Mammary epithelial cell (primary cell): ENCODE results near the gene DCDC2C.

Experiments
- EZH2 ChIP-seq: IDR thresholded peaks from 2 replicates; pipeline ENCODE4 v1.6.1; 2012; ENCODE audit warnings: low read length, inconsistent platforms, borderline replicate concordance
- TF ChIP-seq, protein P1 (sequence below), 2 donors: IDR thresholded peaks in 1 of 2; conservative IDR thresholded peaks in 1 of 2; 2 replicates each; pipeline ENCODE4 v1.5.1; 2011 to 2012; ENCODE audit warnings: inconsistent platforms in 2 of 2, low read length in 2 of 2, mild to moderate bottlenecking in 2 of 2, control low read depth in 1 of 2, low read depth in 1 of 2; ENCODE audit not compliant: insufficient read depth in 1 of 2; ENCODE audit errors: extremely low read depth in 1 of 2

DNA sequence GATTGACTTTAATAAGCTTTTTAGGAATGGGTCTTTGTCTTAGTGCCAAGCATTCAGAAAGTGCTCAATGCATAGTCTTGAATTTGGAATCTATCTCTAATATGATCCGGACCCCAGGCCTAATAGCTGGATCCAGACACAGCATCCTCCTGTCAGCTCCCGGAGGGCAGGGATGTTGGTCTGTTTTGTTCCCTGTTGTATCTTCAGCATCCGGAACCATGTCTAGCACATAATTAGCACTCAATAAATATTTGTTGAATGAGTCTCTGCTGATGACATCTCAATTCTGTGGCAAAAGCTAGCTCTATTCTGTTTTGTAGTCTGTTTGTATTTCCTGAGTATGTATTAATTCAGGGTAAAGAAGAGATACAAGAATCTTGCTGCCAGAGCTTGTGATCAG lies 169.1 kb downstream of the DCDC2C start:
- TF ChIP-seq, protein P1, sequence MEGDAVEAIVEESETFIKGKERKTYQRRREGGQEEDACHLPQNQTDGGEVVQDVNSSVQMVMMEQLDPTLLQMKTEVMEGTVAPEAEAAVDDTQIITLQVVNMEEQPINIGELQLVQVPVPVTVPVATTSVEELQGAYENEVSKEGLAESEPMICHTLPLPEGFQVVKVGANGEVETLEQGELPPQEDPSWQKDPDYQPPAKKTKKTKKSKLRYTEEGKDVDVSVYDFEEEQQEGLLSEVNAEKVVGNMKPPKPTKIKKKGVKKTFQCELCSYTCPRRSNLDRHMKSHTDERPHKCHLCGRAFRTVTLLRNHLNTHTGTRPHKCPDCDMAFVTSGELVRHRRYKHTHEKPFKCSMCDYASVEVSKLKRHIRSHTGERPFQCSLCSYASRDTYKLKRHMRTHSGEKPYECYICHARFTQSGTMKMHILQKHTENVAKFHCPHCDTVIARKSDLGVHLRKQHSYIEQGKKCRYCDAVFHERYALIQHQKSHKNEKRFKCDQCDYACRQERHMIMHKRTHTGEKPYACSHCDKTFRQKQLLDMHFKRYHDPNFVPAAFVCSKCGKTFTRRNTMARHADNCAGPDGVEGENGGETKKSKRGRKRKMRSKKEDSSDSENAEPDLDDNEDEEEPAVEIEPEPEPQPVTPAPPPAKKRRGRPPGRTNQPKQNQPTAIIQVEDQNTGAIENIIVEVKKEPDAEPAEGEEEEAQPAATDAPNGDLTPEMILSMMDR (conservative IDR thresholded peaks at IDR 0.05 in 1 of 2, IDR thresholded peaks at IDR 0.05 in 1 of 2; ENCODE audit: extremely low read depth in 1 of 2, insufficient read depth in 1 of 2, low read depth in 1 of 2, low read length in 2 of 2), result no peak
- TF ChIP-seq EZH2, result no peak
